H9 (cell line): ENCODE data around the gene PLIN4. TPM values are rescaled to one million over a fixed set of nuclear protein-coding genes. Genes with fewer than 3 reads are reported as not detected.

Source experiments
- DNase-seq: peaks from one replicate; pipeline ENCODE4 v3.0.0-alpha.2; 2017
- H2AFZ ChIP-seq: one replicate; pipeline ENCODE4 v1.6.1; 2013; ENCODE audit warnings: mild to moderate bottlenecking, low read length, control low read depth, moderate library complexity
- H2AK5ac ChIP-seq: 2 replicates; pipeline ENCODE4 v1.6.1; 2013; ENCODE audit warnings: low read length, control low read depth, mixed read lengths; ENCODE audit not compliant: insufficient read length
- H2BK120ac ChIP-seq: one replicate; pipeline ENCODE4 v1.6.1; 2013; ENCODE audit warnings: low read depth, mild to moderate bottlenecking, low read length, control low read depth, inconsistent platforms; ENCODE audit not compliant: poor library complexity, severe bottlenecking
- H2BK12ac ChIP-seq: 2 replicates; pipeline ENCODE4 v1.6.1; 2013; ENCODE audit warnings: low read length, control low read depth, mixed read lengths, low read depth; ENCODE audit not compliant: insufficient read length
- H2BK15ac ChIP-seq: 2 replicates; pipeline ENCODE4 v1.6.1; 2013; ENCODE audit warnings: low read depth, low read length, control low read depth
- H2BK20ac ChIP-seq: one replicate; pipeline ENCODE4 v1.6.1; 2013; ENCODE audit warnings: low read depth, mild to moderate bottlenecking, low read length, control low read depth, inconsistent platforms; ENCODE audit not compliant: poor library complexity, severe bottlenecking
- H2BK5ac ChIP-seq: 2 replicates; pipeline ENCODE4 v1.6.1; 2013; ENCODE audit warnings: low read length, control low read depth, mixed read lengths; ENCODE audit not compliant: insufficient read length
- H3K14ac ChIP-seq: 2 replicates; pipeline ENCODE4 v1.6.1; 2013; ENCODE audit warnings: low read length, control low read depth; ENCODE audit not compliant: insufficient read depth
- H3K18ac ChIP-seq: 2 replicates; pipeline ENCODE4 v1.6.1; 2013; ENCODE audit warnings: low read depth, mild to moderate bottlenecking, mixed read lengths, low read length, control low read depth; ENCODE audit not compliant: insufficient read length
- H3K23ac ChIP-seq: 2 replicates; pipeline ENCODE4 v1.6.1; 2013; ENCODE audit warnings: low read length, control low read depth, mixed read lengths, low read depth; ENCODE audit not compliant: insufficient read length
- H3K23me2 ChIP-seq: 2 replicates; pipeline ENCODE4 v1.6.1; 2013; ENCODE audit warnings: low read depth, mild to moderate bottlenecking, mixed read lengths, low read length, control low read depth; ENCODE audit not compliant: insufficient read length, poor library complexity, severe bottlenecking
- H3K27ac ChIP-seq: 2 replicates; pipeline ENCODE4 v1.5.1; 2013; ENCODE audit warnings: low read length, control low read depth, mixed read lengths, low read depth; ENCODE audit not compliant: insufficient read length
- H3K27me3 ChIP-seq: 2 replicates; pipeline ENCODE4 v1.6.1; 2013; ENCODE audit warnings: low read length, control low read depth, inconsistent platforms; ENCODE audit not compliant: insufficient read depth
- H3K4ac ChIP-seq: 2 replicates; pipeline ENCODE4 v1.6.1; 2013; ENCODE audit warnings: low read depth, mild to moderate bottlenecking, control low read depth, inconsistent platforms, low read length, moderate library complexity
- H3K4me1 ChIP-seq: 2 replicates; pipeline ENCODE4 v1.6.1; 2013; ENCODE audit warnings: low read length, control low read depth, inconsistent platforms; ENCODE audit not compliant: insufficient read depth
- H3K4me2 ChIP-seq: 2 replicates; pipeline ENCODE4 v1.6.1; 2013; ENCODE audit warnings: low read length, control low read depth, mixed read lengths; ENCODE audit not compliant: insufficient read length, insufficient read depth
- H3K56ac ChIP-seq: 2 replicates; pipeline ENCODE4 v1.6.1; 2013; ENCODE audit warnings: low read depth, mild to moderate bottlenecking, mixed read lengths, low read length, control low read depth; ENCODE audit not compliant: insufficient read length
- H3K79me1 ChIP-seq: 2 replicates; pipeline ENCODE4 v1.6.1; 2013; ENCODE audit warnings: low read depth, mild to moderate bottlenecking, moderate library complexity, low read length, control low read depth, inconsistent platforms; ENCODE audit not compliant: insufficient read depth, poor library complexity, severe bottlenecking
- H3K79me2 ChIP-seq: 2 replicates; pipeline ENCODE4 v1.6.1; 2013; ENCODE audit warnings: low read length, control low read depth, inconsistent platforms; ENCODE audit not compliant: insufficient read depth
- H3K9ac ChIP-seq: 2 replicates; pipeline ENCODE4 v1.6.1; 2013; ENCODE audit warnings: low read length, control low read depth, mixed read lengths; ENCODE audit not compliant: insufficient read length; ENCODE audit errors: extremely low read depth
- H3K9me3 ChIP-seq: one replicate; pipeline ENCODE4 v1.6.1; 2013; ENCODE audit warnings: low read depth, low read length, inconsistent platforms; ENCODE audit not compliant: control insufficient read depth
- H3T11ph ChIP-seq: one replicate; pipeline ENCODE4 v1.6.1; 2013; ENCODE audit warnings: mild to moderate bottlenecking, low read length, control low read depth, inconsistent platforms
- H4K20me1 ChIP-seq: one replicate; pipeline ENCODE4 v1.6.1; 2013; ENCODE audit not compliant: control insufficient read depth, insufficient read length, insufficient read depth
- H4K5ac ChIP-seq: 2 replicates; pipeline ENCODE4 v1.6.1; 2013; ENCODE audit warnings: low read depth, mild to moderate bottlenecking, mixed read lengths, low read length, control low read depth; ENCODE audit not compliant: insufficient read length
- H4K8ac ChIP-seq: replicated peaks from 2 replicates; pipeline ENCODE4 v1.6.1; 2013; ENCODE audit warnings: low read length, control low read depth, mixed read lengths, low read depth; ENCODE audit not compliant: insufficient read length
- H4K91ac ChIP-seq: 2 replicates; pipeline ENCODE4 v1.6.1; 2013; ENCODE audit warnings: low read depth, mild to moderate bottlenecking, moderate library complexity, mixed read lengths, low read length, control low read depth; ENCODE audit not compliant: insufficient read length
- H3K27ac Mint-ChIP-seq, 3 experiments: 2 replicates in 2 of 3; 3 replicates in 1 of 3; pipeline ENCODE4 v1.8.0; 2020 to 2021; ENCODE audit warnings: mixed read lengths in 3 of 3, mild to moderate bottlenecking in 1 of 3, moderate library complexity in 1 of 3
- H3K27me3 Mint-ChIP-seq: 2 replicates; pipeline ENCODE4 v1.8.0; 2021; ENCODE audit warnings: low read depth, mild to moderate bottlenecking, moderate library complexity, mixed read lengths
- H3K36me3 Mint-ChIP-seq, 3 experiments: 2 replicates in 2 of 3; 3 replicates in 1 of 3; pipeline ENCODE4 v1.8.0; 2020 to 2021; ENCODE audit warnings: low read depth in 3 of 3, mixed read lengths in 3 of 3; ENCODE audit not compliant: insufficient read depth in 1 of 3
- H3K4me1 Mint-ChIP-seq, 2 experiments: 2 replicates each; pipeline ENCODE4 v1.8.0; 2020; ENCODE audit warnings: mixed read lengths in 2 of 2
- H3K4me3 Mint-ChIP-seq, 2 experiments: 2 replicates in 1 of 2; 3 replicates in 1 of 2; pipeline ENCODE4 v1.8.0; 2020 to 2021; ENCODE audit warnings: mild to moderate bottlenecking in 2 of 2, mixed read lengths in 2 of 2, moderate library complexity in 1 of 2
- H3K9me3 Mint-ChIP-seq, 2 experiments: 2 replicates in 1 of 2; 3 replicates in 1 of 2; pipeline ENCODE4 v1.8.0; 2020; ENCODE audit warnings: mild to moderate bottlenecking in 2 of 2, mixed read lengths in 2 of 2, moderate library complexity in 1 of 2
- CTCF ChIP-seq: fragments of 200-600 bp; sonication (generic); conservative IDR thresholded peaks from 3 replicates; pipeline ENCODE4 v1.8.0; 2021; ENCODE audit warnings: antibody characterized with exemption, mild to moderate bottlenecking
- WGBS: extraction: QIAGEN DNeasy Blood & Tissue Kit; methylation state at CpG from one replicate; pipeline ENCODE4 v1.1.7; 2013; ENCODE audit warnings: missing lambda C conversion rate, low lambda C conversion rate, mixed read lengths; ENCODE audit not compliant: insufficient read length; ENCODE audit errors: extremely low coverage; 5-methylcytosine and 5-hydroxymethylcytosine counted together
- total RNA-seq: library from RNA; stranded (reverse); gene quantifications from 2 replicates; pipeline ENCODE4 v1.2.1, GENCODE V29; 2021

PLIN4 gene
- total RNA-seq, 1 experiment from 2014 or later: 1.1 TPM

- peak; percentile 78 for DNase-seq
- H3K4me1 Mint-ChIP-seq: peaks cover 9 to 18% of the 10 kb centered on the region in 2 experiments
These were observed 39.1 kb upstream of the PLIN4 start for GRCh38 chr19:4557144-4557970.

More at GRCh38 chr19:4557144-4557970, 39.1 kb upstream of the PLIN4 start:
- peak; percentile 55; the same call in 2 of the 3 replicates for TF ChIP-seq CTCF
- H3K18ac ChIP-seq: no peak overlapping the region
- no peaks in the 10 kb centered on the region; the same call in 1 of the 2 replicates for H3K4me1 ChIP-seq
- H4K91ac ChIP-seq: no peak overlapping the region
- no peak overlapping the region for H2AK5ac ChIP-seq
- H2BK5ac ChIP-seq: no peak overlapping the region
- H3K4me3 Mint-ChIP-seq: no peak overlapping the region
- H2BK15ac ChIP-seq: no peak overlapping the region
- no peak overlapping the region for H3K14ac ChIP-seq
- H3K4ac ChIP-seq: no peak overlapping the region
- peak overlapping the region in 2 of 3 experiments; percentile 42 to 59; a peak in 2 of 7 replicates for H3K27ac Mint-ChIP-seq
- no peaks in the 10 kb centered on the region; a peak in 1 of 5 replicates for H3K9me3 Mint-ChIP-seq
- no peak overlapping the region for H4K5ac ChIP-seq
- no peak overlapping the region for H3K23ac ChIP-seq
- no CpG with 5 or more reads among the region's 33 CpGs for WGBS
- H4K20me1 ChIP-seq: peaks cover 6% of the 10 kb centered on the region
- no peaks in the 10 kb centered on the region for H3K27me3 ChIP-seq
- H3K9ac ChIP-seq: no peak overlapping the region
- H3K56ac ChIP-seq: no peak overlapping the region
- no peaks in the 10 kb centered on the region for H3K79me1 ChIP-seq
- no peak overlapping the region for H3K27ac ChIP-seq
- H2BK12ac ChIP-seq: no peak overlapping the region
- no peaks in the 10 kb centered on the region for H3K23me2 ChIP-seq
- no peak overlapping the region for H2BK120ac ChIP-seq
- no peak overlapping the region for H4K8ac ChIP-seq
- no peak overlapping the region for H3T11ph ChIP-seq
- H3K79me2 ChIP-seq: no peaks in the 10 kb centered on the region
- H2BK20ac ChIP-seq: no peak overlapping the region
- no peak overlapping the region for H2AFZ ChIP-seq
- no peaks in the 10 kb centered on the region for H3K9me3 ChIP-seq
- peaks cover 2% of the 10 kb centered on the region; the same call in 1 of the 2 replicates for H3K27me3 Mint-ChIP-seq
- H3K36me3 Mint-ChIP-seq: peaks cover 28 to 38% (median 33%) of the 10 kb centered on the region in 3 experiments
- H3K4me2 ChIP-seq: no peak overlapping the region
